Measurements from ENCODE around the gene INPP5B.

INPP5B gene

DNA sequence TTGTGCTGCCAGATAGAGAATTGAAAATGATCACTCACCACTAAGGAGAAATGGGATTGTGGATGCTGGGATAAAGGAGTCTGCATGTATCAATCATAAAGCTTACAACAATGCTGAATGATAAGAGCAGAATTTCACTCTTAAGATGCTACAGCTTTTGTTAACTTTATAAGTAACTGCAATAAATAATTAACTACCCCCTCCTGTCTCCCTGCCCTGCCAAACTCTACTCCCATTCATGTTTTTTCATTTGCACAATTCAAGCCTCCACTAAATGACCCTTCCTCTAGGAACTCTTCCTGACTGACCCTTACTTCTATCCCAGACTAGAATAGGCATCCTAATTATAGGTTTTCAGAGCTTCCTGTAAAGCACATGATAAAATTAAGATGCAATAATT, 102.3 kb downstream of the INPP5B start:
- DNase-seq (ENCODE audit: insufficient read length), result no peak
- TF ChIP-seq POLR2A (IDR thresholded peaks at IDR 0.05; ENCODE audit: low read depth, low read length) (no peak), TAF1 (IDR thresholded peaks at IDR 0.05; ENCODE audit: borderline replicate concordance, low read depth, low read length) (no peak), POLR2AphosphoS5 (IDR thresholded peaks at IDR 0.05; ENCODE audit: low read depth, low read length) (no peak)
- no peak for FAIRE-seq

DNA sequence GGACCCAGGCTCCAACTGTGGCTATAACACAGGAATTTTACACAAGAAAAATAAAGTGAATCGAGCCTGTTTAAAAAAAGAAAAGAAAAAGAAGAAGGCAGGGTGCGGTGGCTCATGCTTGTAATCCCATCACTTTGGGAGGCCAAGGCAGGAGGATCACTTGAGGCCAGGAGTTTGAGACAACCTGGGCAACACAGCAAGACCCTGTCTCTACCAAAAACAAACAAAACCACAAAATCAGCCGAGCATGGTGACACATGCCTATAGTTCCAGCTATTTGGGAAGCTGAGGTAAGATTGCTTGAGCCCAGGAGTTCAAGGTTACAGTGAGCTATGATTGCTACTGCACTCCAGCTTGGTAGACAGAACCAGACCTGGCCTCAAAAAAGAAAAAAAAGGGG, 105.2 kb downstream of the INPP5B start:
- DNase-seq (ENCODE audit: insufficient read length) (no peak), FAIRE-seq (no peak)
- TF ChIP-seq TAF1 (IDR thresholded peaks at IDR 0.05; ENCODE audit: borderline replicate concordance, low read depth, low read length) (no peak), POLR2AphosphoS5 (IDR thresholded peaks at IDR 0.05; ENCODE audit: low read depth, low read length) (no peak), POLR2A (IDR thresholded peaks at IDR 0.05; ENCODE audit: low read depth, low read length) (no peak)

GRCh38 chr1:37840711-37841110, 106.1 kb downstream of the INPP5B start:
- FAIRE-seq (no peak), DNase-seq (ENCODE audit: insufficient read length) (no peak)
- TF ChIP-seq TAF1 (IDR thresholded peaks at IDR 0.05; ENCODE audit: borderline replicate concordance, low read depth, low read length) (no peak), POLR2AphosphoS5 (IDR thresholded peaks at IDR 0.05; ENCODE audit: low read depth, low read length) (no peak), POLR2A (IDR thresholded peaks at IDR 0.05; ENCODE audit: low read depth, low read length) (no peak)

- no peak for FAIRE-seq
- DNase-seq (ENCODE audit: insufficient read length), result no peak
- no peak for TF ChIP-seq TAF1 (IDR thresholded peaks at IDR 0.05; ENCODE audit: borderline replicate concordance, low read depth, low read length)
- no peak for TF ChIP-seq POLR2AphosphoS5 (IDR thresholded peaks at IDR 0.05; ENCODE audit: low read depth, low read length)
- TF ChIP-seq POLR2A (IDR thresholded peaks at IDR 0.05; ENCODE audit: low read depth, low read length), result no peak
Observed at GRCh38 chr1:37839676-37840075, 107.2 kb downstream of the INPP5B start.

GRCh38 chr1:37836788-37837187, 110.1 kb downstream of the INPP5B start:
- FAIRE-seq, result no peak

DNA sequence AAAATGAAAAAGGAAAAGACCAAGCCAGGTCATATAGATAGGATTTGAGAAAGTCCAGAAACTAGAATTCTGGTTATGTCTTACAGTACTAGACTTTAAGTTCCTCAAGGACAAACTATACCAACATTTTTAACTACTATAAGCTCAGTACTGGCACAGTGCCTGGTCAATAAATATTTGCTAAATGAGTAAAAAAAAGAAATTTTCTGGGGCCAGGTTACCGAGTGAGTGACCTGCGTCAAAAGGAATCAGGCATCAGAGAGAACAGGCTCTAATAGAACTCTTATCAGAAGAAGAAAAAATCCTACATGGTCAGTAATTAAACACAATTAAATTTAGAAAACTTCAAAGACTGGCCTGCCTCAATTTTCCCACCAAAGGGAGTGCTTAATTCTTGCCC, 115.0 kb downstream of the INPP5B start:
- DNase-seq (ENCODE audit: insufficient read length), result no peak
- FAIRE-seq, result no peak
- TF ChIP-seq POLR2AphosphoS5 (IDR thresholded peaks at IDR 0.05; ENCODE audit: low read depth, low read length) (no peak), TAF1 (IDR thresholded peaks at IDR 0.05; ENCODE audit: borderline replicate concordance, low read depth, low read length) (no peak), POLR2A (IDR thresholded peaks at IDR 0.05; ENCODE audit: low read depth, low read length) (no peak)

More at GRCh38 chr1:37836788-37837187, 110.1 kb downstream of the INPP5B start:
- no peak for DNase-seq (ENCODE audit: insufficient read length)
- no peak for TF ChIP-seq POLR2AphosphoS5 (IDR thresholded peaks at IDR 0.05; ENCODE audit: low read depth, low read length)
- no peak for TF ChIP-seq POLR2A (IDR thresholded peaks at IDR 0.05; ENCODE audit: low read depth, low read length)
- TF ChIP-seq TAF1 (IDR thresholded peaks at IDR 0.05; ENCODE audit: borderline replicate concordance, low read depth, low read length), result no peak

GRCh38 chr1:37831109-37831508, 115.7 kb downstream of the INPP5B start:
- no peak for DNase-seq (ENCODE audit: insufficient read length)
- peak; percentile 82 for FAIRE-seq
- TF ChIP-seq POLR2A (IDR thresholded peaks at IDR 0.05; ENCODE audit: low read depth, low read length), result no peak
- no peak for TF ChIP-seq POLR2AphosphoS5 (IDR thresholded peaks at IDR 0.05; ENCODE audit: low read depth, low read length)
- TF ChIP-seq TAF1 (IDR thresholded peaks at IDR 0.05; ENCODE audit: borderline replicate concordance, low read depth, low read length), result no peak

DNA sequence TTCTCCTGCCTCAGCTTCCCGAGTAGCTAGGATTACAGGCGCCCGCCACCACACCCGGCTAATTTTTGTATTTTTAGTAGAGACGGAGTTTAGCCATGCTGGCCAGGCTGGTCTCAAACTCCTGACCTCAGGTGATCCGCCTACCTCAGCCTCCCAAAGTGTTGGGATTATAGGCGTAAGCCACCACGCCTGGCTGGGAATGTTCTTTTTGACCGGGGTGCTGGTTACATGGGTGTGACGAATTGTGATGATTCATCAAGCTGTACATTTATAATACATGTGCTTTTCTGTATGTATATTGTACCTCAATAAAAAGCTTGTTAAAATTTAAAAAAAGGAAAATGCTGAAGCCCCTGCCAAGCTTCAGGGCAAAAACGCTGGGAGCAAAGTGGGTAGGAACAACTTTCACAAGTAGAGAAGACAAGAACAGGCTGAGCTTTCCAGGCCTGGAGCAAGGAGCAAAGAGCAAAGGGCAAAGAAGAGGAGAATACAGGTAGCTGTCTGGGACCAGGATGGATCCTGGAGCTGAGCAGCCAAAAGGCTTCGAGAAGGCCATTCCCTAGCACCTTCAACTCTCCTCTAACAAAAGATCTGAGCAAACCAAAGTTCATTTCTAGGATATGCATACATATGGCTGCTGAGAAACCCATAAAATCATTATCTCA, 118.3 kb downstream of the INPP5B start:
- FAIRE-seq, result no peak
- no peak for TF ChIP-seq POLR2A (IDR thresholded peaks at IDR 0.05; ENCODE audit: low read depth, low read length)
- no peak for TF ChIP-seq TAF1 (IDR thresholded peaks at IDR 0.05; ENCODE audit: borderline replicate concordance, low read depth, low read length)
- TF ChIP-seq POLR2AphosphoS5 (IDR thresholded peaks at IDR 0.05; ENCODE audit: low read depth, low read length), result no peak
- DNase-seq (ENCODE audit: insufficient read length), result no peak

DNA sequence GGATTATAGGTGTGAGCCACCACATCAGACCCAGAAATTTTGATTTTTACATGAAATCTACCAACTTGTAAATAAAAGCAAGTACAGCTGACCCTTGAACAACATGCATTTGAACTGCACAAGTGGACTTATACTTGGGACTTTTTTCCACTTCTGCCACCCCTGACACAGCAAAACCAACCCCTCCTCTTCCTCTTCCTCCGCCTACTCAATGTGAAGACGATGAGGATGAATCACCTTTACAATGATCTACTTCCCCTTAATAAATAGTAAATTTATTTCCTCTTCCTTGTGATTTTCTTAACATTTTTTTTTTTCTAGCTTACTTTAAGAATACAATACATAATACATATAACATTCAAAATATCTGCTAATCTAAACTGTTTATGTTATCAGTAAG, 121.3 kb downstream of the INPP5B start:
- DNase-seq (ENCODE audit: insufficient read length) (no peak), FAIRE-seq (no peak)
- no peak for TF ChIP-seq POLR2AphosphoS5 (IDR thresholded peaks at IDR 0.05; ENCODE audit: low read depth, low read length)
- no peak for TF ChIP-seq POLR2A (IDR thresholded peaks at IDR 0.05; ENCODE audit: low read depth, low read length)
- TF ChIP-seq TAF1 (IDR thresholded peaks at IDR 0.05; ENCODE audit: borderline replicate concordance, low read depth, low read length), result no peak

GRCh38 chr1:37824001-37824400, 122.9 kb downstream of the INPP5B start:
- TF ChIP-seq TAF1 (IDR thresholded peaks at IDR 0.05; ENCODE audit: borderline replicate concordance, low read depth, low read length) (no peak), POLR2A (IDR thresholded peaks at IDR 0.05; ENCODE audit: low read depth, low read length) (no peak), POLR2AphosphoS5 (IDR thresholded peaks at IDR 0.05; ENCODE audit: low read depth, low read length) (no peak)
- no peak for DNase-seq (ENCODE audit: insufficient read length)
- FAIRE-seq, result no peak

- no peak for DNase-seq (ENCODE audit: insufficient read length)
- TF ChIP-seq POLR2AphosphoS5 (IDR thresholded peaks at IDR 0.05; ENCODE audit: low read depth, low read length) (no peak), TAF1 (IDR thresholded peaks at IDR 0.05; ENCODE audit: borderline replicate concordance, low read depth, low read length) (no peak), POLR2A (IDR thresholded peaks at IDR 0.05; ENCODE audit: low read depth, low read length) (no peak)
- no peak for FAIRE-seq
Observed at GRCh38 chr1:37822906-37823815, 123.7 kb downstream of the INPP5B start.

All from GM12892 (cell line).